ENCODE measurements around the gene IMMP2L.

DNA sequence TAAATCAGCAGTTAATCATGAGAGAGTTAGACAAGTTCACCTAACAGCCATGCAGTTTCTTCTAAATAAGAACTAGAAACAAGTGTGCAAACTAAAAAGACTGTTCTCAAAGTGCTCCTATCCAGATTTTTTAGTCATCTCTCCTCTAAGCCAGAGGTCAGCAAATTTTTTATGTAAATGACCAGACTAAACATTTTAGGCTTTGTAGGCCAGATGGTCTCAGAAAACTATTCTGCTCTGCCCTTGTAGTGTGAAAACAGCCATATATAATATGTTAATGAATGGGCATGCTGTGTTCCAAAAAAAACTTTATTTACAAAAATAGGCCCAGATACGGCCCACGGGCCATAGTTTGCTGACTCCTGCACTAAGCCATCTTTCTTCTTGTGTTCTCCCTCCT, 734.4 kb downstream of the IMMP2L start:
- TF ChIP-seq JUN (IDR thresholded peaks at IDR 0.05) (no peak), POLR2A (IDR thresholded peaks at IDR 0.05; ENCODE audit: low read length) (no peak), RFX5 (IDR thresholded peaks at IDR 0.05) (no peak), HDAC2 (IDR thresholded peaks at IDR 0.05) (no peak), NFE2L2 (conservative IDR thresholded peaks at IDR 0.05; ENCODE audit: low read length) (no peak), ESRRA (IDR thresholded peaks at IDR 0.05; ENCODE audit: borderline replicate concordance, low read length) (no peak), EP300 (IDR thresholded peaks at IDR 0.05) (no peak), TP53 (CRISPR knock-in tag; IDR thresholded peaks at IDR 0.05) (no peak), RAD21 (conservative IDR thresholded peaks at IDR 0.05 in 1 of 2, IDR thresholded peaks at IDR 0.05 in 1 of 2) (no peak)
- TF ChIP-seq, protein P1, sequence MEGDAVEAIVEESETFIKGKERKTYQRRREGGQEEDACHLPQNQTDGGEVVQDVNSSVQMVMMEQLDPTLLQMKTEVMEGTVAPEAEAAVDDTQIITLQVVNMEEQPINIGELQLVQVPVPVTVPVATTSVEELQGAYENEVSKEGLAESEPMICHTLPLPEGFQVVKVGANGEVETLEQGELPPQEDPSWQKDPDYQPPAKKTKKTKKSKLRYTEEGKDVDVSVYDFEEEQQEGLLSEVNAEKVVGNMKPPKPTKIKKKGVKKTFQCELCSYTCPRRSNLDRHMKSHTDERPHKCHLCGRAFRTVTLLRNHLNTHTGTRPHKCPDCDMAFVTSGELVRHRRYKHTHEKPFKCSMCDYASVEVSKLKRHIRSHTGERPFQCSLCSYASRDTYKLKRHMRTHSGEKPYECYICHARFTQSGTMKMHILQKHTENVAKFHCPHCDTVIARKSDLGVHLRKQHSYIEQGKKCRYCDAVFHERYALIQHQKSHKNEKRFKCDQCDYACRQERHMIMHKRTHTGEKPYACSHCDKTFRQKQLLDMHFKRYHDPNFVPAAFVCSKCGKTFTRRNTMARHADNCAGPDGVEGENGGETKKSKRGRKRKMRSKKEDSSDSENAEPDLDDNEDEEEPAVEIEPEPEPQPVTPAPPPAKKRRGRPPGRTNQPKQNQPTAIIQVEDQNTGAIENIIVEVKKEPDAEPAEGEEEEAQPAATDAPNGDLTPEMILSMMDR (IDR thresholded peaks at IDR 0.05) = no peak
- TF ChIP-seq, protein P2, sequence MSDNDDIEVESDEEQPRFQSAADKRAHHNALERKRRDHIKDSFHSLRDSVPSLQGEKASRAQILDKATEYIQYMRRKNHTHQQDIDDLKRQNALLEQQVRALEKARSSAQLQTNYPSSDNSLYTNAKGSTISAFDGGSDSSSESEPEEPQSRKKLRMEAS (IDR thresholded peaks at IDR 0.05) = no peak
- TF ChIP-seq, protein P3, sequence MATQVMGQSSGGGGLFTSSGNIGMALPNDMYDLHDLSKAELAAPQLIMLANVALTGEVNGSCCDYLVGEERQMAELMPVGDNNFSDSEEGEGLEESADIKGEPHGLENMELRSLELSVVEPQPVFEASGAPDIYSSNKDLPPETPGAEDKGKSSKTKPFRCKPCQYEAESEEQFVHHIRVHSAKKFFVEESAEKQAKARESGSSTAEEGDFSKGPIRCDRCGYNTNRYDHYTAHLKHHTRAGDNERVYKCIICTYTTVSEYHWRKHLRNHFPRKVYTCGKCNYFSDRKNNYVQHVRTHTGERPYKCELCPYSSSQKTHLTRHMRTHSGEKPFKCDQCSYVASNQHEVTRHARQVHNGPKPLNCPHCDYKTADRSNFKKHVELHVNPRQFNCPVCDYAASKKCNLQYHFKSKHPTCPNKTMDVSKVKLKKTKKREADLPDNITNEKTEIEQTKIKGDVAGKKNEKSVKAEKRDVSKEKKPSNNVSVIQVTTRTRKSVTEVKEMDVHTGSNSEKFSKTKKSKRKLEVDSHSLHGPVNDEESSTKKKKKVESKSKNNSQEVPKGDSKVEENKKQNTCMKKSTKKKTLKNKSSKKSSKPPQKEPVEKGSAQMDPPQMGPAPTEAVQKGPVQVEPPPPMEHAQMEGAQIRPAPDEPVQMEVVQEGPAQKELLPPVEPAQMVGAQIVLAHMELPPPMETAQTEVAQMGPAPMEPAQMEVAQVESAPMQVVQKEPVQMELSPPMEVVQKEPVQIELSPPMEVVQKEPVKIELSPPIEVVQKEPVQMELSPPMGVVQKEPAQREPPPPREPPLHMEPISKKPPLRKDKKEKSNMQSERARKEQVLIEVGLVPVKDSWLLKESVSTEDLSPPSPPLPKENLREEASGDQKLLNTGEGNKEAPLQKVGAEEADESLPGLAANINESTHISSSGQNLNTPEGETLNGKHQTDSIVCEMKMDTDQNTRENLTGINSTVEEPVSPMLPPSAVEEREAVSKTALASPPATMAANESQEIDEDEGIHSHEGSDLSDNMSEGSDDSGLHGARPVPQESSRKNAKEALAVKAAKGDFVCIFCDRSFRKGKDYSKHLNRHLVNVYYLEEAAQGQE (IDR thresholded peaks at IDR 0.05) = no peak

Data from A549 (cell line).